DMS153 (cell line): Measurements from ENCODE around the gene NRG3.

ENCODE experiments used
- DNase-seq: peaks from one replicate; lab custom pipeline; 2025; lab: John Stamatoyannopoulos, UW

The NRG3 gene

DNA sequence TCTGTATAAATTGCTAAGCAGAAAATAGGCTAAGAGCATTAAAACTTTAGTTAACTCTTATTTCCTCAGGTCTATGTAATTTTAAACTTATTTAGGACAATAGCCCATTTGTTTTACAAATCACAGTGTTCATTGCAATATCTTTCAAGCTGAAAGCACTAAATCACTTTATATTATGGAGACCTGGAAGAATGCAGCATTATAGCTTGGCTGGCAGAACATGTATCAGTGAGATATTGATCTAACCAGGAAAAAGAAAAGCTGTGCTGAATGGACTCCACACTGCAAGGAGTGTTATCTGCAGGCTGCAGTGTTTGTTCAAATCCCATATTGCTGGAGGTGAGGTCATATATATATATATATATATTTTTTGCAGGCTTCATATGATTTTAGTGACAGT lies 517.5 kb downstream of the NRG3 start:
- no peak for DNase-seq

DNA sequence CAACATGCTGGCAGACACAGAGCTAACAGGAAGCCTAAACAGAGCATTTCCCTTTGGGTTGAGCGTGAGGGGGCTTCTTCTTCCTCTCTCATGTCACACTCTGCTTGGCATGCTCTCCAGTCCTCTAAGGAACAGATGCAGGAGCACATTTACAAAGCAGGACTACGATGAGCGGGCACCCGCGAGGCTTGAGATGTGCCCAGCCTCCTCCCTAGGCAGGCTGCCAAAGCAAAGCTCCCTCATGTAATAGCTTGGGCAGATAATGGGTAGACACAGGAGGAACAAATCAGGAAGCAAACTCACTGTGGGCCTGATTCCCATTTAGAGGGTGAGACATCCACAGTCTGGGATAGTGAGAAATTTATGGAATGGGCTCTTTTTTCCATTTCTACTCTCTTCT lies 519.1 kb downstream of the NRG3 start:
- DNase-seq, result peak; percentile 21

DNA sequence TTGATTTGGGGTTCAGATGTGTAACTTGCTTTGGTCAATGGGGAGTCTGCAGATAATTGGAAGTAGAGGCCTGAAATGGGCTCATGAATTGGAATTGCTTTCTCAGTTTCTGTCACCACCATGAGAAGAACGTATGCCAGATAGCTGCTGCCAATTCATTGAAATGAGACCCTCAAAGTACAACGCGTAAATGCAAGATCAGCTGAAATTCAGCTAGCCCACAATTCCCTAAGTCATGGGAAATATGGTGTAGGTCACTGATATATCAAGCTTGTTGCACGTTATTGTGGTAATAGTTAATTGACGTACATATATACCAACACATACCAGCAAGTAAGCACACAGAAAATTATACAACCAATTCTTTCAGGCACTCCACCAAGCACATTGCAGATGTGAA lies 520.0 kb downstream of the NRG3 start:
- DNase-seq, result no peak

DNA sequence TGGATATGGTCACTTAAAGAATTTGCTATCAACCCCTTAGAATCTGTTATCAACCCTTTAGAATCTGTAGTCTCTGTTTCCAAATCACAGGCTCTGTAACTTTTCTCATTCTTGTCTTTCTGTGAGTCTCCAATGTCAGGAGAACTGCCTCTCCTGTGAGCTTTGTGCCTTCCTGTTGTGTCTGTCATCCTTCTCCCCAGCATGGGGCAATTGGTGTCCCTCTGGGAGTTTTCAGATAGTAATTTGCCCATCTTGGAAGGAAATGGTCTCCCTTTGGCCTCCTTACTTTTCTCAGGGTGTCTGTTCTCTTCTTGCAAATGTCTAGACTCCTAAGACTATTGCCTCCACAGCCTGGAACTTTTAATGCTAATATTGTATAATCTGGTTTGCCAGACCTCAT lies 521.9 kb downstream of the NRG3 start:
- DNase-seq, result no peak

DNA sequence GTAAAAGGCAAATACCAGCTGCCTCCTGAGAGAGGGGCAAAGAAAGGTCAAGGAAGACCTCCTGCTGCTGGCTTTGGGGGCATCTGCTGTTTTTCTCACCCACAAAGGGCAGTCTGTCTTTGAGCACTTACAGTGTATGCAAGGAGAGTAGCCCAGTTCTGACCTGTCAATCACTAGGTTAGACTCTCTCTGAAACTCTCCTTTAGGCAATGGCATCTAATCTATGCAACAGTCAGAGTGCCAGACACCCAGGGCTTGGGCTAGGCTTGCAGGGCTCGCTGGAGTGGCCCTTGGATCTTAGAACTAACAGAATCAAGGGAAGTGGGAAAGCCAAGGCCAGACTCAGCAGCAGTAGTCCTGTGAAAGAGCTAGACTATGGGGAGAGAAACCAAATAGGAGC lies 522.9 kb downstream of the NRG3 start:
- DNase-seq, result no peak

DNA sequence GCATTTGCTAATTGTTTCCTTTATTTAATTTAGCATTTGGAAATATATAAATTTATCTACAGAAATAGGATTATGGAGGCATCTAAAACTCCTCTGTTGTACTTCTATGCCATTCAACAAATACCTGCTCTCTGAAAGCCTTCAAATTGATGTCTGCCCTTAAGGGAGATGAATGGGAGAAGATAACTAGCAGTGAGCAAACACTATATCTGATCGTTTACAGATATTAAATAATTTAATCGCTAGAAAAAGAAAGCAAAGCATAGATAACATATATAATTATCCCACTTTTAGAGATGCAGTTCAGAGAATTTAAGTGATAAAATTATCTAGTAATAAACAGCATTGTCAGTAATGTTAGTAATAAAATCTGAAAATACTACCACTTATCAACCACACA lies 524.9 kb downstream of the NRG3 start:
- DNase-seq, result no peak

DNA sequence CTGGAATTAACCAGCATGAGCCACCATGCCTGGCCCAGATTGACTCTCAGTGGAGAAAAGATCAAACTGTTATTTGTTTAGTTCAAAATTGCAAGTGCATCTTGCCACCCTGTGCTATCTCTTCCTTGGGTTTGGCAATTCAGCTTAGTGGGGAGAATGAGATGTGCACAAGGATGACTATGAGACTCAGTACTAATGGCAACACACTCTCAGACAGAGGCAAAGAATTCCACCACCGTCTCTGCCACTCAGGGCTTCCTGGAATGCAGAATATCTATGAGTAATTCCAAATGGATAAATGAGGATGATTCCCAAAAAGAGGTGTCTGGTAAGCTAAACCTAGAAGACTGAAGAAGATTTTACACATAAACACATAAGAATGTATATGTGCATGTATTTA lies 525.8 kb downstream of the NRG3 start:
- no peak for DNase-seq

DNA sequence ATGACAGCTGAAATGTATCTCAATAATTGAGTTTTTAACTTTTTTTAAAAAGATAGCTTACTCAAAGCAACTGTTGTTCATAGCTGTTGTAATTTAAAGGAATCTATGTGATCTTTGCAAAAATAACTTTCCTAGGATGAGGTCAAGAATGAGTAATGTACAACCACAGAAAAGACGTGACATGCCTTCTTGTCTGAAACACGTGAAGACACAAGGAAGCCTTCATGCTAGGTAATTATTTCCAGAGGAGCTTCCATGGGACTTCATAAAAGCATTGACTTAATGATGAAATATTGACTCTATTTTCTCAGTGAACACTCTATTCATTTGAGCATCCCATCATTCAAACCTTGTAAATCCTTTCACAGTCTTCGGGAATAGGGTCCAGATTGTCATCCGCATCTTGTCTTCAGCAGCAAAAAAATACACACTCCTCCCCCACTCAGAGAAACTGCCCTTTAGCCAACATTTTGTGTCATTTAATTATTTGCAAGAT lies 528.0 kb downstream of the NRG3 start:
- DNase-seq, result no peak

DNA sequence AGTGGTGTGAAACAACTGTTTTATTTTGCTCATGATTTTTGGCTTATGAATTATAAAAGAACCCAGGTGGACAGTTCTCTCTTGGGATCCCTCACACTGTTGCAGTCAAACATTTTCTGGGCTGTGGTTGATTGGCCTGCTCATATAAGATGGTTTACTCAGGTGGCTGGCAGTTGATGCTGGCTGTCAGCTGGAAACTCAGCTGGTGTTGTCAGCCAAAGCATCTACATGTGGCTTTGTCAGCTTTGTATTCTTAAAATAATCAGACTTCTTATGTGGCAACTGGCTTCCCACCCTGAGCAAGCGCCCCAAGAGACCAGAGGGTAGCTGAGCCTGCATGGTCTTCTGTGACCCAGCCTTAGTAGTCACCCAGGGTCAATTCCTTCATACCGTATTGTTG lies 534.7 kb downstream of the NRG3 start:
- no peak for DNase-seq

DNA sequence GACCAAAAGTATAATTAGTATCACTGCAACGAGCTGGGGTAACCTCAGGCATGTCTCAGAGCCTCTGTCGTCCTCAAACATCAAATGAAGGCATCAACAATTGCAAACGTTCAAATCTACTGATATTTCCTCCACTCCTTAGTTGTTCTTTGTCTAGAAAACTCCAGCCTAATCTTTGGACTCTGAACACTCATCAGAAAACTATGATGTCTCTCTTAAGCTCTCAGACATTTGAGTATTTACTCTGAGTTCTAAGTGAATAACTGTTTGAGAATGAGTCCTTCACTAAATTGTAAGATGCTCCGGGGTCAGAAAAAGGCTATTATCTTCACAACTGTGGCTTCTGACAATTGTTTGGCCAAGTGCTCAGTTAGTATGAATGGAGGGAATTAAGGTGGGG lies 536.4 kb downstream of the NRG3 start:
- DNase-seq, result no peak

DNA sequence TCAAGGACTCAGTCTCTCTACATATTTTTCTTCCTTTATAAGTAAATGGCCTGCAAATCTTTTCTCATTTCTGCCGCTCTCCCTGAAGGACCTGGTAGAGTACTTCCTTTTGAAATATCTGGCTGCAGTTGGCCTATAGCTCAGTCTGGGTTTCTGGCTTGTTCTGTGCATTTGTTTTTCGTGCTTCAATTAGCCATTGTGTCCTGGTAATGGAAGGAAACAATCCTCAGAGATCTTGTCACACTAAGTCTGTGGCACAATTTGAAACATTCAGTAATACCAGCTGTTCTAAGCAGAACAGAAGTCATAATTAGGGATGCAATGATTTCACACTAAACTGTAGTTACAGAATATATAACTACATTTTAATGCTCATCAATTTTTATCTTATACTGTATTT lies 545.0 kb downstream of the NRG3 start:
- no peak for DNase-seq

DNA sequence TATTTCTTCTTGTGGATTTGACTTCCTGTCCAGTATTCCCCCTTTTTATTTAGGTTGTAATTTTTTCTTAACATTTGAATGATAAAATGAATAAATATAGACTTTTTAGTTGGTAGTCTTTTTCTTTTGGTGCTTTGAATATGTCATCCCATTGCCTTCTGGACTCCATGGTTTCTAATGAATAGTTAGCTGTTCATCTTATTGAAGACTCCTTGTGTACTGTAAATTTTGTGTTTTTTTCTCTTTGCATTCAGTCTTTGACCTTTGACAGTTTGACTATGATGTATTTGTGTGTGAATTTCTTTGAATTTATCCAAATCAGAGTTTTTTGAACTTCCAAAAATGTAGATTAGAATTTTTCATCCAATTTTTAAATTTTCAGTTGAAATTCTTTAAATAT lies 554.3 kb downstream of the NRG3 start:
- DNase-seq, result no peak

DNA sequence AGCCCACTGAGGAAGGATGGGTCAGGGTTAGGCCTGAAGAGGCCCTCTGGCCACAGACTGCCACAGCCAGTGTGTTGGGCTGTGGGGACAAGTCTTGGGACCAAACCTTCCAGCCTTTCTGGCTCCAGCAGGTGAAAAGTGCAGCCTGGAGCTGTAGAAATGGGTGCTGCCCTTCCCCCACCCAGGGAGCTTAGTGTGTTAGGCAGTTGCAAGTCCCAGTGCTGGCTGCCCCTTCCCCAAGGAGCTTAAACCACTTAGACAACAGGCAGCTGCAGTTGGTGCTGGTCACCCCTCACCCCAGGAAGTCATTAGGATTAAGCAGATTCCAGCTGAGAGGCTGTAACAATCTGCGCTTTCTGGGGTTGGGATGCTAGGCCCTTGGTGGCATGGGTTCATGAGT lies 563.3 kb downstream of the NRG3 start:
- no peak for DNase-seq

DNA sequence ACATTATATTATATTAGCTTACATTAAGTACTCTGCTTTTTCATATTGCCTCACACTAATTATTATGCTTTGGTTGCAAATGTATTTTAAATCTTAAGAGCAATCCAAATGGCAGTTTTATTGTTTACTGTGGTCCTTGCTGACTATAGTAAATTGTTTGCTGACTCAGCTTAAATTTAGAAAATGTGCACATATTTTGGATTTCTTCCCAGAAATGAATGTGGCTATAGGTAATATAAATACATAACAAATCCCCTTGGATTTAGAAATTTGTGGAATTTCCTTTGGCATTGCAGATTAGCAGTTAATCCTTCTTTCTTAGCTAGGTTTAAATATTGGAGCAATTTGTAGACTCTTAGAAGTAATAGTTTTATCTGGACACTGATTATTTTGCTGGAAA lies 565.8 kb downstream of the NRG3 start:
- no peak for DNase-seq

DNA sequence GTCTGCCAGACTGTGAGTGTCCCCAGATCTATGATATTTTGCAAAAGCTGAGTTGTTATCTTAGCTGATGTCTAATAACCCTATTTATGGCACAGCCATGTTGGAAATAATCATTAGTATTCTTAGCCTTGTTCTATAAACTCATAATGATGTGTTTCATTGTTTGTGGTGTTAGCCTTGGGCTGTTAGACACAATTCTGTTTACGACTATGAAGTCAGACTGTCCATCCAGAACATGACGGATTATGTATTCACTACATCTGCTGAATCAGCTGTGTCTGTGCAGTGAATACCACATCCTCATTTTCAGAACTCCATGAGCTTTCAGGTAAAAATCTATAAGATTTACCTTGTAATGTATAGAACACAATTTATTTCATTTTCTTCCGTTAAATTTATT lies 577.1 kb downstream of the NRG3 start:
- DNase-seq, result no peak

DNA sequence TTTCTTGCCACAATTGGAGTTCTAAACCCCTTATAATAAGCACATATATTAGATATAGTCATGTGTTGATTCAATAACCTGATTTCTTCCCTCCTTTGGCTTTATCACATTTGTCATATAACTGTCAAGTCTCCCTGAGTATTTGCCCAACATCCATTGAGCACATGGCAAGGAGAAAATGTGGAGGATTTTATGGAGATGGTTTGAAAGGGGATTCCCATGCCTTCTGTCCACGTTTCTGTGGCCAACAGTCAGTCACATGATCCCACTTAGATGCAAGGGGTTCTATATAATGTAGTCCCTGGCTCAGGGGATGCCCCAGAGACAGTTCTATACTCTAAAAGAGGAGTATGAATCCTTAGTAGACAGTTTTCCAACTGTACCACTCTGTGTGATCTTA lies 577.7 kb downstream of the NRG3 start:
- DNase-seq, result no peak

DNA sequence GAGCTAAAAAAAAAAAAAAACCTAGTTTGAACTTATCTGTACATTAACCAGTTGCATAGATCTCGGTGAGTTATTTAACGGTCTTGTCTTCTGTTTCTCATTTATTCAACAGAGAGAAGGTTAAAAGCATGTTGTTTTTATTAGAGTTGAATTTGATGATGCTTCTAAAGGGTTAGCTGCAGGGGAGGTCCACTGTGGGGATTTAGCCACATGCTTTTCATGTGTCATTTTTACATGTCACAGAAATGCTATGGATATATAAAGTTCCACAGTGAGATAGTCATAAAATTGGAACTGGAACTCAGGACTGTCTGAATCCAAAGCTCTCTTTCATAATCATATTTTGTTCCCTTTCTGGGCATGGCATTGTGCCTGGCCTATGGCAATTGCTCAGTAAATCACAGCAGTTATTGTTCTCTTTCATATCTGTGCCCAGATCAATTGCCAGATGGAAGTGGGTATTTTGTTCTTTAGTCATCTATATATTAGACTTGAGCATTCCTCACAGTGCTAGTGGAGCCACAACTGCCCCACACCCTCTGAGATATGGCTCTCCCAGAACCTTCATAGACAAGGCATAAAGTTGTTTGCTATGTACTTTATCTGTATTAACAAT lies 578.8 kb downstream of the NRG3 start:
- no peak for DNase-seq

DNA sequence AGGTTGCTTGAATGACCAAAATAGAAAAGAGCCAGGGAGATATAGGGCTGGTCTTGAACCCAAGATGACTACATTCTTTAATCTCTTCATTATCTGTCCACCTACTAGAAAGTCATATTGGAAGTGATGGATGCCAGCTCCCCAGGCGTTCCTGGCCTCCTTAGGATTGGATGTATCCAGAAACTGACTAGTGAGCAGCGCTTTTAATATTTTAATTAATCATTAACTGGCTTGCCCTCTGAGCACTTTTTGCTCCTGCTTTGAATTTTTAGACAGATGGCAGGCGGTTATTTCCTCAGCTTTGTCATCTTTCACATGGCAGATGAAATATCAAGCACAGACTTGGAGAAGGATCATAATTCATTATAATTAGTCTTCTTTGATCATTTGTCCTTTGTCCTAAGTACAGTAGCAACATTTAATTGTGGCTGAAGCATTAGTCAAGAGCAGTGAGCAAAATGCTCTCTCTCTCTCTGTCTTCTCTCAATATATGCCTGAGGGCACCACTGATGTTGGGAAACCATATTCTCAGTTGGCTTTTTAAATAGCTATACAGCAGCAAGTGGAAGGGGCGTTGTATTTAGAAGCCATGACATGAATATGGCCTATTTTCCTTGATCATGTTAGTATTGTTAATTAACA lies 588.0 kb downstream of the NRG3 start:
- DNase-seq, result no peak

DNA sequence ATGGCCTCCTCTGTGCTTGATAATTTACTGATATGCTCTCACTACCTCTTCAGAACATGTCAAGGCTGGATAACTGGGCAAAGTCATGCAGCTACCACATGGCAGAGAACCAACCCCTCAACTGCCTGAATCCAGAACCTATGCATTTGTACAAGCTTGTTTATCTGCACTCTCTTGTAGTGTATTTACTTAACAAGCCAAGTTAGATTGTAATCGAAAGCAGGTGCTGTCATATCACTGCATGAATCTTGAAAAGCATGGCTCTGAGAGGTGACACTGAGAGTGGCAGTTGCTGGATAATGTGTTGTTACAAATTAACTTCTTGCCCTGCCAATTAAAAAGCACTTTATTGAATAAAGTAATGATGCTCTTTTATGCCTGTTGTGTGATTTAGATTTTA lies 588.6 kb downstream of the NRG3 start:
- DNase-seq, result no peak

DNA sequence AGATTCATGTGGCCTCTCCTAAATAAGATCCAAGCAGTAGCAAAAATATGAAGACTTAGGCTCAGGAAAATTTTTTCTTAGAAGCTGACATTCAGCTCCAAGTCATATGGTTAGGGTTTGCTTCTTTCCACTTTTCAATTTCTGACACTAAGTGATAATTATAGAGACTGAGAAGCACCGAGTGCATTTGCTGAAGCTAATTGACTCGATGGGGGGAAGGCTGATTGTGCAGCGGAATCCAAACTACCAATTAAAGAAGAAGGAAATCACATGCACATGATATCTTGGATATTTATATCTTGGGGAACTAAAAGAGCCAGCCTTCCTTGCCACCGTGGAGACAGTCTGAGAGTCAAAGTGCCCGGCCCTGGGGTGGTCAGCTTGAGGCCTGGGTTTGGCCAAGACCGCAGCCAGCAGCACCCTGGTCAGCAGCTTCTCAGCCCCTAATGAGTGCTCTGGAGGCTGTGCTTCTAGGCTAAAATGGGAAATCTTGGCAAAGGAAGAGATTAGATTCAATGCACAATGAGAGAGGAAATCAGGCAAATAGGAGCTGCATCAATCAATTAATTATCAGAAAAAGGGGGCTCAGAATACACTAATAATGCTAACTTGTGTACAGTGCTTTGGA lies 589.3 kb downstream of the NRG3 start:
- no peak for DNase-seq

DNA sequence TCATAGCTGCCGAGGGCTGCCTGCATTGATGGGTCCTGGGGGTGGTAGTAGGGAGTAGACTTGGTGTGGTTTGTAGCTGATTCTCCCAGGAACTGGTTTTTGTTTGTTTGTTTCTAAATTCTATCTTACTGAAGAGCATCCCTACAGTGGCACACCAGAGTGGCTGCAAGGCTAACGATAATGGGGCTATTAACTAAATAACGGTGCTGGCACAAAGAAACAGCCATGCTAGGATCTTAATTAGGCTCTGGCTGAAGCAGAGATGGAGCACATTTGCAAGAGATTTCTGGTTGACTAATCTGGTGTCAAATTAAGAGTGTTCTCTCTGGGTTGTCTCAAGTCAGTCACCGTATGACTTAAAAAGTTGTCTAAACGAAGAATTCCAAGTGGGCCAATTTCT lies 590.0 kb downstream of the NRG3 start:
- no peak for DNase-seq

DNA sequence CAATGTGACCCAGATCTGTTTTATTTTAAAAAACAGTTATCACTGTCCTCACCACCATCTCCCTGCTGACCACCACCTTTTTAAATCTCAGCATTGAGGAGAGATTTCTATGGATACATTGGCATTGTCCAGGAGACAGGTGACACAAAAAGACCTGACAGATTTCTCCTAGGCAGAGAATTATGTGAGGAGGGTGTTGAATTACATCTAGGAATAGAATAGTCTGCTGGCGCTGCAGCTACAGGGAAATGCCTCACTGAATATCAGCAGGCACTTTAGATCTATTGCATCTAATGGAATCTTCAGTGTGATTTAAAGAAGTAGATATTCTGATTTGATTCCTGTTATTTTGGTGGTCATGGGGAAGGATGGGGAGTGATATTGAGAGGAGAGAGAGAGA lies 593.5 kb downstream of the NRG3 start:
- DNase-seq, result no peak

DNA sequence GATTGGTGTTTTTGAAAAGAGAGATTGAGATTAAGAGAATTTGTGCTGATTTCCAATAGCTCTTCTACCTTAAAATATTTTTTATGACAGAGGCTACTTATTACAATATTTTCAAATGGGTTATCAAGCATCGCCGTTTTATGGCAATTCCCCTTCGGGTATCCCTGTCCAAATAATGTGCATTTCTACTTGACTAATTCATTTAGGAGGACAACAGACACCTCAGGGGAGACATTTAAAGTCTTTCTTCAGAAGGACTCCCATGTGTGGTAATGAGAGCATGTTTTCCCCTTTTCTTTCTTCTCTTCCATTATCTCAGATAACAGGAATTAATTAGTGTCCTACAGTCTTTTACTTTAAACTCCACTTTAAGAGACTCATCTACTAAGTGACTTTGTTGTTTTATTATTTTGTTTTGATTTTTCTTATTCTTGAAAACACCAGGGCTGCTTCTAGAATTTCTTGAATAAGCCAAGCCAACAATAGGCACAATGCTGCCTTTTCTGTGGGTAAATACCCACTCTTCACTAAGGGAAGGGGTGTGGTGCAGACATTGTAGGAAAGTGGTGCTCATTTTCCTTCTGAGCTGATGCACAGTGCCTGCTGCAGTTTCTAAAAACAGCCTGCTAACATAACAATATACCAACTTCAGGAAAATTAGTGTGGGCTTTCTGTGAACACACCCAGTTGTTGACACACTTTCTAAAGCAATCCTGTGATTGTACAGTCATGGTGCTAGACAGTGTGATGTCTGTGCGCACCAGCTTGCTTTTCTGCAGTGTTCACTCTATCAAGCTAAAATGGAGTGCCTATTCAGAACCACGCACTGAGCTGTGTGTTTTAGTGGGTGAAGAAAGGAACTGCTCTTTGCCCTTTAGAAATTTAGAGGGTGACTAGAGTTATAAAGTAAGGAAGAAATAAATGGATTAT lies 597.7 kb downstream of the NRG3 start:
- no peak for DNase-seq
